HG03159 (cell line): Measurements from ENCODE around the gene TBXAS1.
A peak's percentile ranks its signal among the peaks of the same experiment; 100 is the strongest.
"Not testable (repeated sequence)": the region's sequence is repeated elsewhere in the genome, so short reads cannot be mapped to it uniquely, and the experiment has no call there.

Experiments
- ATAC-seq: cut with Tn5 transposase; IDR thresholded peaks from one replicate; pipeline ENCODE4 v1.9.1; 2021; ENCODE audit warnings: mild to moderate bottlenecking, moderate library complexity; ENCODE audit not compliant: unreplicated experiment

Gene TBXAS1

GRCh38 chr7:139913021-139913844 is 84.2 kb downstream of the TBXAS1 start:
- no peak for ATAC-seq

DNA sequence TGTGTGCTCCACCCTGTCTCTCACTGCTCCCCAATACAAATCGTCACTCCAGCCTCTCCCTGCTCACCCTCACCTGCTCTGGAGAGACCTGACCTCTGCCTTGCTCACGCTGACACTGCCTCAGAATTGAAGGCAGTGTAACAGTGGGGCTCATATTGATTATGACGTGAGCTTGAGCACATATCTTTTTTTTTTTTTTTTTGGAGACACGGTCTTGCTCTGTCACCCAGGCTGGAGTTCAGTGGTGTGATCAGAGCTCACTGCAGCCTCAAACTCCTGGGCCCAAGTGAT is 84.7 kb downstream of the TBXAS1 start:
- no peak for ATAC-seq

DNA sequence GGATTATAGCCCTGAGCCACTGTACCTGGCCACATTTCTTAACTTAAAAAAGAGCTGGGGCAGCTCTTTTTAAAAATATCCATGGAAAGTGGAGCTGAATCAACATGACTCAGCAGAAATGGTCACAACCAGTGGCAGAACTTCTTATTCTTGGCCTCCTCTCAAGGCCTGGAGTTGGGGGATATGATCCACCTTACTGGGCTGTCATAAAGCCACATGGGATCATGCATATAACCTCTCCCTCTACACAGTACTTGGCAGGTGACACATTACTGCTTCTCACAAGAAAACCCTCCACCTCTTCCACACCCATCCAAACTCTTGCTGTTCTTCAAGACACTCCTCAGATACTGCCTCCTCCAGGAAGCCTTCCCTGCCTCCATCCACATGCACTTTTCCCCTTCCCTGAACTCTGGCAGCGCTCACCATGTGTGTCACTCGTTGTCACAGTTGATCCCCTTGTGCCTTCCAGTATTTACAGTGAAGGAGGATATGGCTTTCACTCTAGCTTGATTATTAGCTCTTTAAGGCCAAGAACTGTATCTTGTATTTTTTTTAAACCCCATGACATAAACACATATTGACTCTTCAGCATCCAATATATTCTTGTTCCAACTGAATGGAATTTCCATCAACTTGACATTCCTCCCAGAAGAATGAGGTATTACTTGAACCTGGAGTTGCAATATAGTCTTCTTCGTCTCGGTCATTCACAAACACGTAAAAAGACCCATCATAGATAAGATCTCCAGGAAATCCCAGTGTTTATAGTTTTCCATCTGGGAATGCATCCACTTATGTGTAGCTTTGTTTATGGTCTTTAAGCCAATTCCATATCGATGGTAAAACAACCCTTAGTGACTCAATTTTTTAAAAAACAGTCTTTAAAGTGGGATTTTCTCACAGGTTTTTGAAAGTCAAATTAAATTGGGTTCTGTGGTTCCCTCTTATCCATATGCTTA is 85.5 kb downstream of the TBXAS1 start:
- ATAC-seq: no peak

GRCh38 chr7:139915268-139915863 is 86.3 kb downstream of the TBXAS1 start:
- ATAC-seq: no peak

DNA sequence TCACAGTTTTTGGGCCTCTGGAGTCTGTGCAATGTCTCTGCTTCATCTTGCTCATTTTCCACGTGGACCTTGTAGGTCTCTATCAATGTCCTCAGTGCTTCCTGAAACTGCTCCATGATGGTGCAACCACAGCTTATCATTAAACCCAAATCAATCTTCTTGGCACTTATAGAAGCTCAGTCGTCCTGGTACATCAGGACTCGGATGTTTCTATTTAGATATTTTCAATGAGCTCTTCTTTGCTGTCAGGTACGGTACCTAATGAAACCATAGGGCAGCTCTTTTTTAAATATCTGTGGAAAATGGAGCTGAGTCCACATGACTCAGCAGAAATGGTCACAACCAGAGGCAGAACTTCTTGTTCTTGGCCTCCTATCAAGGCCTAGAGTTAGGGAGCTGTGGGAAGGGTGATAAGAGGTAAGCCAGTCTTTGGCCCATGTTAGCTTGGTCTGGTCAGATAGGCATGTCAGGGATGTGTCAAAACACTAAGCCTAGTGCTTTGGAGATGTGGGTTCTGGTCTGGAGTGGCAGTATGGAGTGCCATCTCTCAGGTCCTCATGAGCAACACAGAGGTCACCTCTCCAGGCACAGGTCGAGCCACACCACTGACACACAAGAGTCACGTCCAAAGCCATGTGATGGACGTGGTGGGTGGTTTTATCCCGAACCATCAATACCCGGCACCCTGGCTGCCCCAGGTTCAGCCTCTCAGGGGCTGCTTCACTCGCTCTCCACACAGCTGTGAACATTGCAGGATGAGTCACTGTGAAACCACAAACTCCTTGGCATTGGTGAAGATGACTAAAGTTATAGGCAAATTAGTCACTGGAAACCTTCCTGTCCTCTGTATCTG is 87.0 kb downstream of the TBXAS1 start:
- peak; percentile 87 for ATAC-seq

DNA sequence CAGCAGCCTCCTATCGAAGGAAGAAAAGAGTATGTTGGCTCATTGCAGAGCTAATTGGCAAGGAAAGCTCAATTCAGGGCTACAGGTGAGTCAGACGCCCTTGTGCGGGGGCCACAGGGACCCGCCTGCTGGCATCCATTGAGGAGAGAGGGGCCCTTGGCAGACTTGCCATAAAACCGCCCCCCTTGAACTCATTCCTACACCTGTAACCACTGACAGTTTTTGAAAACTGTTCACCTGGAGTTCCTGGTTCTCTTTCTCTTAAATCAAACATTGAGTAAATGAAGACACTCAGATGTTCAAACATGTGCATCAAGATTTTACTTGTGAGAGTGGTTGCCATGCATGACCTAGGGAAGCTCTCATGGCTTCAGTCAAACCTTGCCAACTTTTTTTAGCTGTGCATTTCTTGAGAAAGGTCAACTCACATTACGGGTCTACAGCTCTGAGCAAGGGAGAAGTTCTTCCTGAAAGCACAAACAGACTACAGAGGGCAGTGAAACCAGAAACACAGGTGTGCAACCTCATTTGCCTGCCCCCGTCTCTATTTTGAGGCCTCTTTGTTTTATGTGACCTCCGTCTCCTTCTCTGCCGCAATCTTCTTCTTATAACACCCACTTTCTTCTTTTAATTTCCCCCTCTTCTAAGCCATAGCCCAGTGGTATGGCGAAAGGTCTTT is 87.8 kb downstream of the TBXAS1 start:
- ATAC-seq: peak; percentile 78

DNA sequence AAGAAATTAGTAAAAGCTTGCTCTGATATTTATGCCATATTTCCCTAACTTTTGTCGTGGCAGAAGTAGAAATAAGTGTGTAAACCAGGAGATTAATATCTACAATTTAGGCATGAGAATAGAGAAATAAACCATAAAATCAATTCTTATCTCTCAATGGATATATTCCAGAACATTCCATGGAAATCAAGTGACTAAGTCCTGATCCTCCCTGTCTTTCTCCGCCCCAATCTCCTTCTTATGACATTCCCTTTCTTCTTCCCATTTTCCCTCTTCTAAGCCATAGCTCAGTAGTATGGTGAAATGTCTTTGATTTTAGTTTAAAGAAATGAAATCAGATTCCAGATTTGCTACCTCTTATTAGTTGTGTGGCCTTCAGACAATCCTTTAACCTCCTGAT is 88.8 kb downstream of the TBXAS1 start:
- ATAC-seq: no peak

- no peak for ATAC-seq
Observed at GRCh38 chr7:139918480-139918879, 89.4 kb downstream of the TBXAS1 start.

DNA sequence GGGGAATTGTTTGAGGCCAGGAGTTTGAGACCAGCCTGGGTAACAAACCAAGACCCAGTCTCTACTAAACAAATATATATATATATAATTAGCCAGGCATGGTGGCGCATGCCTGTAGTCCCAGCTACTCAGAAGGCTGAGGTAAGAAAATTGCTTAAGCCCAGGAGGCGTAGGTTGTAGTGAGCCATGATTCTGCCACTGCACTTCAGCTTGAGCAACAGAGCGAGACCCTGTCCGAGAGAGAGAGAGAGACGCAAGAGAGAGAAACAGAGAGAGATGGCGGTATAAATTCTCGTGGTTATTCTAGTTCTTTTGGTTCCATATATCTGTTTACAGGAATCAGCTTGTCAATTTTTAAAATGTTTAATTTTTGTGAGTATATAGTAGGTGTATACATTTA is 94.0 kb downstream of the TBXAS1 start:
- ATAC-seq: no peak

DNA sequence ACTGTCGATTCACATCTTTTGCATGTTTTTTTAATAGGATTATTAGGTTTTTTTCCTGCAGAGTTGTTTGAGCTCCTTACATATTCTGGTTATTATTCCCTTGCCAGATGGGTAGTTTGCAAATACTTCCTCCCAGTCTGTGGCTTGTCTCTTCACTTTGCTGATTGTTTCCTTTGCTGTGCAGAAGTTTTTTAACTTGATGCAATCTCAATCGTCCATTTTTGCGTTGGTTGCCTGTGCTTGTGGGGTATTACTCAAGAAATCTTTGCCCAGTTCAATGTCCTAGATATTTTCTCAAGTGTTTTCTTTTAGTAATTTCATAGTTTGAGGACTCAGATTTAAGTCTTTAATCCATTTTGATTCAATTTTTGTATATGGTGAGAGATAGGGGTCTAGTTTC is 95.4 kb downstream of the TBXAS1 start:
- no peak for ATAC-seq

GRCh38 chr7:139929221-139929620 is 100.2 kb downstream of the TBXAS1 start:
- ATAC-seq: not testable (repeated sequence)

- ATAC-seq: no peak
Observed at GRCh38 chr7:139930286-139930965, 101.4 kb downstream of the TBXAS1 start.

- no peak for ATAC-seq
Observed at GRCh38 chr7:139931190-139931934, 102.3 kb downstream of the TBXAS1 start.

- no peak for ATAC-seq
Observed at GRCh38 chr7:139932531-139932930, 103.5 kb downstream of the TBXAS1 start.

- no peak for ATAC-seq
Observed at GRCh38 chr7:139936760-139937310, 107.8 kb downstream of the TBXAS1 start.

- ATAC-seq: no peak
Observed at GRCh38 chr7:139937715-139938114, 108.7 kb downstream of the TBXAS1 start.

DNA sequence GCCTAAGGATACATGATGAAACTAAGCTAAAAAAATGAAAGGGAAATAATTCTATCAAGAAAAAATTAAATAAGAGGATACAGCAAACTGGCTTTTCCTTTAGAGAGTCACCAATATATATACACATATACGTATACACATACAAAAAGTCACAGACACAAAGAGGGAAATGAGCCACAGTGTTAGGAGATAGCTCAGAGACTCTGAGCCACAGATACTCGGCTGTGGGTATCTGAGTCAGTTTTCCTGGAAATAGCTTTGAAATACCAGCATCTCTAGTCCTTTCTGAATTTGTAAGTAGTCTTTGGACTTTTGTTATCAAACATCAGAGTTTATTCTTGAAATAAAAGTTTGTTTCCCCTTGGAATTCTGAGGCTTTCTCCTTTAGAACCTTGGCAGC is 111.8 kb downstream of the TBXAS1 start:
- ATAC-seq: no peak

- no peak for ATAC-seq
Observed at GRCh38 chr7:139941421-139941820, 112.4 kb downstream of the TBXAS1 start.

GRCh38 chr7:139941866-139942265 is 112.8 kb downstream of the TBXAS1 start:
- ATAC-seq: no peak
